ENCODE data around the gene CISD3.

The CISD3 gene

GRCh38 chr17:38747463-38748148, 17.5 kb downstream of the CISD3 start (continued):
- TF ChIP-seq ZNF530 (tag by site-specific recombination; IDR thresholded peaks at IDR 0.05; ENCODE audit: low read depth) (no peak), ZFP41 (tag by site-specific recombination; IDR thresholded peaks at IDR 0.05; ENCODE audit: borderline replicate concordance) (no peak), ZNF175 (tag by site-specific recombination; IDR thresholded peaks at IDR 0.05) (no peak), PRDM10 (tag by site-specific recombination; IDR thresholded peaks at IDR 0.05) (peak; percentile 96), ZBTB48 (tag by site-specific recombination; IDR thresholded peaks at IDR 0.05) (peak; percentile 74; the same call in 1 of the 2 replicates), GLIS2 (tag by site-specific recombination; IDR thresholded peaks at IDR 0.05) (peak; percentile 59), KLF10 (tag by site-specific recombination; IDR thresholded peaks at IDR 0.05) (no peak), ZNF521 (tag by site-specific recombination; IDR thresholded peaks at IDR 0.05) (no peak), ZNF549 (tag by site-specific recombination; IDR thresholded peaks at IDR 0.05) (no peak), KLF17 (tag by site-specific recombination; IDR thresholded peaks at IDR 0.05) (peak; percentile 65; the same call in 1 of the 2 replicates), KLF7 (tag by site-specific recombination; IDR thresholded peaks at IDR 0.05; ENCODE audit: borderline replicate concordance) (no peak), PATZ1 (tag by site-specific recombination; IDR thresholded peaks at IDR 0.05) (peak; percentile 55), AEBP2 (tag by site-specific recombination; IDR thresholded peaks at IDR 0.05; ENCODE audit: borderline replicate concordance) (no peak), ZNF501 (tag by site-specific recombination; IDR thresholded peaks at IDR 0.05) (peak; percentile 71), ZBTB11 (tag by site-specific recombination; conservative IDR thresholded peaks at IDR 0.05; ENCODE audit: low read depth) (peak; percentile 25; the same call in 1 of the 2 replicates), ZNF362 (tag by site-specific recombination; IDR thresholded peaks at IDR 0.05) (no peak), ZNF76 (tag by site-specific recombination; IDR thresholded peaks at IDR 0.05; ENCODE audit: borderline replicate concordance, low read depth) (peak; percentile 85), ZNF629 (tag by site-specific recombination; IDR thresholded peaks at IDR 0.05) (peak; percentile 10; the same call in 1 of the 2 replicates), ZNF239 (tag by site-specific recombination; IDR thresholded peaks at IDR 0.05) (no peak), ZBTB7A (tag by site-specific recombination; IDR thresholded peaks at IDR 0.05; ENCODE audit: low read depth) (peak; percentile 63; the same call in 1 of the 2 replicates), YY2 (tag by site-specific recombination; IDR thresholded peaks at IDR 0.05) (peak; percentile 58), ZBTB8A (tag by site-specific recombination; IDR thresholded peaks at IDR 0.05) (peak; percentile 95), SP2 (tag by site-specific recombination; IDR thresholded peaks at IDR 0.05) (peak; percentile 41), INSM2 (tag by site-specific recombination; IDR thresholded peaks at IDR 0.05) (0 out of 2 replicates have a peak, but pooled peaks have one; percentile 14)

Measured in HEK293 (cell line).